H7 (cell line): ENCODE data around the gene MYH2. TPM values are rescaled to one million over a fixed set of nuclear protein-coding genes. Genes with fewer than 3 reads are reported as not detected.

Experiments used
- DNase-seq: peaks from one replicate; pipeline ENCODE4 v3.0.0; 2012
- H3K27me3 ChIP-seq: 2 replicates; pipeline ENCODE4 v1.6.0; 2011; ENCODE audit warnings: mild to moderate bottlenecking, low read length; ENCODE audit not compliant: control insufficient read depth, insufficient read depth
- H3K36me3 ChIP-seq: replicated peaks from 2 replicates; pipeline ENCODE4 v1.5.1; 2011; ENCODE audit warnings: low read length; ENCODE audit not compliant: control insufficient read depth, insufficient read depth
- H3K4me3 ChIP-seq: 2 replicates; pipeline ENCODE4 v1.5.1; 2011; ENCODE audit warnings: low read depth, mild to moderate bottlenecking, control low read depth, low read length, moderate library complexity; ENCODE audit not compliant: insufficient read depth
- total RNA-seq: library from RNA; depleted of rRNA; stranded (reverse); fragments of >200 nt; shearing (Covaris generic); gene quantifications from 2 replicates; pipeline ENCODE4 v1.2.3, GENCODE V29; 2014; rRNA removed

MYH2 gene
- total RNA-seq, 1 experiment from 2014 or later = 0.17 TPM

DNA sequence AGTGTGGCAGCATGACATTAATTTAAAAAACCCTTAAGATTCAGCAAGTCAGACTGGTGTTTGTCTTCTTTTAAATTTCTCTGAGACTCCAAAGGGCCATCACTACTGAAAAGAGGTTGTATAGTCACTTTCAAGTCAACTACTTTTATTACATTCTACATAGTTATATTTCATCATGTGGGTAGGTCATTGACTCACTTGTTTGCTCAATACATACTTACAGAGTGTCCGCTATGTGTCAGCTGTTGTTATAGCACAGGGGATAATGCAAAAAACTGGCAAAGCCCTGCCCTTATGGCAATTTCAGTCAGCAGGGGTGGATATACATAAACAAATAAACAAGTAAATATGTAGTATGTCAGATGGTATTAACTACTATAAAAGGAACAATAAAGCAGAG is 77.6 kb downstream of the MYH2 start:
- Histone ChIP-seq H3K27me3 (no peaks in the 10 kb centered on the region), H3K4me3 (no peak overlapping the region), H3K36me3 (no peaks in the 10 kb centered on the region)
- DNase-seq = no peak

Other genes with a start within 250 kb of the MYH2 start
- gene MYH13, start 176.7 kb downstream of the MYH2 start, total RNA-seq = 0.22 TPM in 1 of 2 replicates, not detected in the other
- not detected in 2 replicates for gene MYH8, start 127.7 kb downstream of the MYH2 start, total RNA-seq
- gene MYH4, start 80.1 kb downstream of the MYH2 start, total RNA-seq = not detected in 2 replicates
- gene MYH1, start 31.1 kb downstream of the MYH2 start, total RNA-seq = not detected in 2 replicates
- gene MYH3, start 107.7 kb upstream of the MYH2 start, total RNA-seq = 0.69 and 4.2 TPM in 2 replicates
- 69.6 and 70.4 TPM in 2 replicates for gene SCO1, start 147.9 kb upstream of the MYH2 start, total RNA-seq
- 7.9 and 11.0 TPM in 2 replicates for gene ADPRM, start 147.9 kb upstream of the MYH2 start, total RNA-seq
- 1.9 and 5.3 TPM in 2 replicates for gene TMEM220, start 180.4 kb upstream of the MYH2 start, total RNA-seq